ENCODE measurements around the gene CP. TPM values are rescaled to one million over a fixed set of nuclear protein-coding genes. Genes with fewer than 3 reads are reported as not detected.
A peak's percentile ranks its signal among the peaks of the same experiment; 100 is the strongest.

The CP gene
- total and polyA plus RNA-seq, 7 experiments from 2014 or later, result 0.43 to 1.3 (median 0.69) TPM; not detected in 4

- POLR2A ChIA-PET, result no interaction called here
- no peak for DNase-seq
Measured at GRCh38 chr3:149180057-149180573, 41.5 kb downstream of the CP start.

GRCh38 chr3:149179220-149179619, 42.4 kb downstream of the CP start:
- intact Hi-C loops (cut with micrococcal nuclease), result no loop called here
- ATAC-seq (no peak), DNase-seq (no peak)
- peaks cover 0 to 6% (median 4%) of the 10 kb centered on the region in 7 donors for H3K4me1 Mint-ChIP-seq
- H3K36me3 Mint-ChIP-seq, result peaks cover 0 to 13% (median 12%) of the 10 kb centered on the region in 5 donors
- H3K27ac Mint-ChIP-seq, result no peak overlapping the region
- no peaks in the 10 kb centered on the region for H3K27me3 ChIP-seq (ENCODE audit: control insufficient read depth in 2 of 2, insufficient read depth in 2 of 2, low read length in 2 of 2)
- H3K27me3 Mint-ChIP-seq, result no peaks in the 10 kb centered on the region
- H3K4me1 ChIP-seq (ENCODE audit: control insufficient read depth in 2 of 2, insufficient read depth in 2 of 2, low read length in 2 of 2), result no peaks in the 10 kb centered on the region
- no peak overlapping the region for H3K27ac ChIP-seq (ENCODE audit: low read depth, low read length)
- ChIA-PET POLR2A (no interaction called here), CTCF (no interaction called here)
- no peak overlapping the region for H3K4me3 ChIP-seq (ENCODE audit: low read length)
- peaks cover 0 to 5% (median 0%) of the 10 kb centered on the region in 3 experiments for H3K36me3 ChIP-seq (ENCODE audit: control insufficient read depth in 2 of 3, insufficient read depth in 3 of 3, low read length in 3 of 3)
- no peak overlapping the region for H3K4me3 Mint-ChIP-seq
- no peaks in the 10 kb centered on the region for H3K9me3 ChIP-seq (ENCODE audit: control insufficient read depth in 2 of 3, low read length in 3 of 3)
- no peaks in the 10 kb centered on the region for H3K9me3 Mint-ChIP-seq

More at GRCh38 chr3:149180057-149180573, 41.5 kb downstream of the CP start:
- Mint-ChIP-seq H3K9me3 (no peaks in the 10 kb centered on the region), H3K27ac (no peak overlapping the region), H3K4me1 (peaks cover 0 to 2% (median under 1%) of the 10 kb centered on the region in 7 donors), H3K4me3 (no peak overlapping the region), H3K36me3 (peaks cover 3 to 9% (median 7%) of the 10 kb centered on the region in 5 donors), H3K27me3 (peaks cover 0 to 2% (median 0%) of the 10 kb centered on the region in 5 donors)
- Histone ChIP-seq H3K36me3 (ENCODE audit: control insufficient read depth in 2 of 3, insufficient read depth in 3 of 3, low read length in 3 of 3) (peaks cover 0 to under 1% (median 0%) of the 10 kb centered on the region in 3 experiments), H3K27me3 (ENCODE audit: control insufficient read depth in 2 of 2, insufficient read depth in 2 of 2, low read length in 2 of 2) (no peaks in the 10 kb centered on the region), H3K4me3 (ENCODE audit: low read length) (no peak overlapping the region), H3K27ac (ENCODE audit: low read depth, low read length) (no peak overlapping the region), H3K9me3 (ENCODE audit: control insufficient read depth in 2 of 3, low read length in 3 of 3) (no peaks in the 10 kb centered on the region), H3K4me1 (ENCODE audit: control insufficient read depth in 2 of 2, insufficient read depth in 2 of 2, low read length in 2 of 2) (no peaks in the 10 kb centered on the region)
- no peak for ATAC-seq
- intact Hi-C loops (cut with micrococcal nuclease), result no loop called here
- CTCF ChIA-PET, result interaction anchor here (0.7 kb wide), 2 partner anchors 10 to 91 kb away, joined by 3 read pairs; no protein-coding TSS in a partner anchor

GRCh38 chr3:149177122-149177521, 44.5 kb downstream of the CP start:
- peaks cover 0 to 31% (median 21%) of the 10 kb centered on the region in 5 donors for H3K36me3 Mint-ChIP-seq
- intact Hi-C loops (cut with micrococcal nuclease), result no loop called here

GRCh38 chr3:149174901-149175300, 46.7 kb downstream of the CP start:
- CTCF ChIA-PET, result no interaction called here
- peaks cover 0 to 49% (median 31%) of the 10 kb centered on the region in 5 donors for H3K36me3 Mint-ChIP-seq

More at GRCh38 chr3:149177122-149177521, 44.5 kb downstream of the CP start:
- Mint-ChIP-seq H3K27me3 (no peaks in the 10 kb centered on the region), H3K27ac (no peak overlapping the region), H3K4me3 (no peak overlapping the region), H3K4me1 (peaks cover 0 to 10% (median 4%) of the 10 kb centered on the region in 7 donors), H3K9me3 (no peaks in the 10 kb centered on the region)
- POLR2A ChIA-PET, result no interaction called here
- Histone ChIP-seq H3K4me1 (ENCODE audit: control insufficient read depth in 2 of 2, insufficient read depth in 2 of 2, low read length in 2 of 2) (no peaks in the 10 kb centered on the region), H3K36me3 (ENCODE audit: control insufficient read depth in 2 of 3, insufficient read depth in 3 of 3, low read length in 3 of 3) (peaks cover 0 to 5% (median 0%) of the 10 kb centered on the region in 3 experiments), H3K9me3 (ENCODE audit: control insufficient read depth in 2 of 3, low read length in 3 of 3) (no peaks in the 10 kb centered on the region), H3K27ac (ENCODE audit: low read depth, low read length) (no peak overlapping the region), H3K4me3 (ENCODE audit: low read length) (no peak overlapping the region), H3K27me3 (ENCODE audit: control insufficient read depth in 2 of 2, insufficient read depth in 2 of 2, low read length in 2 of 2) (no peaks in the 10 kb centered on the region)
- no peak for ATAC-seq
- CTCF ChIA-PET, result interaction anchor here (1.0 kb wide), 1 partner anchor 14 kb away, joined by 3 read pairs; no protein-coding TSS in a partner anchor
- no peak for DNase-seq

GRCh38 chr3:149170672-149171071, 51.0 kb downstream of the CP start:
- ATAC-seq (no peak), DNase-seq (no peak)
- H3K36me3 Mint-ChIP-seq, result peaks cover 0 to 75% (median 47%) of the 10 kb centered on the region in 5 donors
- H3K4me3 Mint-ChIP-seq, result no peak overlapping the region
- H3K27ac Mint-ChIP-seq, result no peak overlapping the region
- Histone ChIP-seq H3K4me3 (ENCODE audit: low read length) (no peak overlapping the region), H3K27me3 (ENCODE audit: control insufficient read depth in 2 of 2, insufficient read depth in 2 of 2, low read length in 2 of 2) (no peaks in the 10 kb centered on the region), H3K36me3 (ENCODE audit: control insufficient read depth in 2 of 3, insufficient read depth in 3 of 3, low read length in 3 of 3) (peaks cover 13 to 20% (median 13%) of the 10 kb centered on the region in 3 experiments), H3K9me3 (ENCODE audit: control insufficient read depth in 2 of 3, low read length in 3 of 3) (no peaks in the 10 kb centered on the region), H3K27ac (ENCODE audit: low read depth, low read length) (no peak overlapping the region), H3K4me1 (ENCODE audit: control insufficient read depth in 2 of 2, insufficient read depth in 2 of 2, low read length in 2 of 2) (no peaks in the 10 kb centered on the region)
- H3K27me3 Mint-ChIP-seq, result no peaks in the 10 kb centered on the region
- H3K4me1 Mint-ChIP-seq, result peaks cover 0 to 10% (median 4%) of the 10 kb centered on the region in 7 donors
- ChIA-PET CTCF (no interaction called here), POLR2A (interaction anchor here (0.7 kb wide), 1 partner anchor 50 kb away, joined by 3 read pairs; no protein-coding TSS in a partner anchor)
- H3K9me3 Mint-ChIP-seq, result no peaks in the 10 kb centered on the region
- intact Hi-C loops (cut with micrococcal nuclease), result no loop called here

More at GRCh38 chr3:149174901-149175300, 46.7 kb downstream of the CP start:
- Histone ChIP-seq H3K27ac (ENCODE audit: low read depth, low read length) (no peak overlapping the region), H3K9me3 (ENCODE audit: control insufficient read depth in 2 of 3, low read length in 3 of 3) (no peaks in the 10 kb centered on the region), H3K27me3 (ENCODE audit: control insufficient read depth in 2 of 2, insufficient read depth in 2 of 2, low read length in 2 of 2) (no peaks in the 10 kb centered on the region), H3K36me3 (ENCODE audit: control insufficient read depth in 2 of 3, insufficient read depth in 3 of 3, low read length in 3 of 3) (peaks cover 3 to 5% (median 4%) of the 10 kb centered on the region in 3 experiments), H3K4me1 (ENCODE audit: control insufficient read depth in 2 of 2, insufficient read depth in 2 of 2, low read length in 2 of 2) (no peaks in the 10 kb centered on the region), H3K4me3 (ENCODE audit: low read length) (no peak overlapping the region)
- no peak for ATAC-seq
- Mint-ChIP-seq H3K4me1 (peaks cover 0 to 10% (median 4%) of the 10 kb centered on the region in 7 donors), H3K4me3 (no peak overlapping the region), H3K27ac (peak overlapping the region in 1 of 9 donors; percentile 67), H3K27me3 (no peaks in the 10 kb centered on the region), H3K9me3 (no peaks in the 10 kb centered on the region)
- DNase-seq, result no peak
- intact Hi-C loops (cut with micrococcal nuclease), result no loop called here
- POLR2A ChIA-PET, result no interaction called here

- H3K27me3 ChIP-seq (ENCODE audit: control insufficient read depth in 2 of 2, insufficient read depth in 2 of 2, low read length in 2 of 2), result no peaks in the 10 kb centered on the region
- H3K4me1 ChIP-seq (ENCODE audit: control insufficient read depth in 2 of 2, insufficient read depth in 2 of 2, low read length in 2 of 2), result no peaks in the 10 kb centered on the region
- DNase-seq (no peak), ATAC-seq (no peak)
- no peak overlapping the region for H3K27ac ChIP-seq (ENCODE audit: low read depth, low read length)
- POLR2A ChIA-PET, result no interaction called here
- Mint-ChIP-seq H3K4me3 (no peak overlapping the region), H3K4me1 (peaks cover 0 to 5% (median 0%) of the 10 kb centered on the region in 7 donors), H3K27me3 (no peaks in the 10 kb centered on the region), H3K9me3 (no peaks in the 10 kb centered on the region), H3K36me3 (peaks cover 5 to 72% (median 46%) of the 10 kb centered on the region in 5 donors), H3K27ac (no peak overlapping the region)
- no peaks in the 10 kb centered on the region for H3K9me3 ChIP-seq (ENCODE audit: control insufficient read depth in 2 of 3, low read length in 3 of 3)
- CTCF ChIA-PET, result no interaction called here
- intact Hi-C loops (cut with micrococcal nuclease), result no loop called here
- peaks cover 8 to 43% (median 13%) of the 10 kb centered on the region in 3 experiments for H3K36me3 ChIP-seq (ENCODE audit: control insufficient read depth in 2 of 3, insufficient read depth in 3 of 3, low read length in 3 of 3)
- no peak overlapping the region for H3K4me3 ChIP-seq (ENCODE audit: low read length)
Measured at GRCh38 chr3:149167898-149168297, 53.7 kb downstream of the CP start.

GRCh38 chr3:149163066-149163465, 58.6 kb downstream of the CP start:
- H3K9me3 ChIP-seq (ENCODE audit: control insufficient read depth in 2 of 3, low read length in 3 of 3), result no peaks in the 10 kb centered on the region
- peaks cover 0 to 5% (median 0%) of the 10 kb centered on the region in 7 donors for H3K4me1 Mint-ChIP-seq
- DNase-seq (no peak), ATAC-seq (no peak)
- CTCF ChIA-PET, result interaction anchor here (1.4 kb wide), 1 partner anchor 13 kb away, joined by 3 read pairs; no protein-coding TSS in a partner anchor
- H3K27ac Mint-ChIP-seq, result no peak overlapping the region
- H3K36me3 ChIP-seq (ENCODE audit: control insufficient read depth in 2 of 3, insufficient read depth in 3 of 3, low read length in 3 of 3), result peaks cover 6 to 37% (median 8%) of the 10 kb centered on the region in 3 experiments
- no peak overlapping the region for H3K4me3 ChIP-seq (ENCODE audit: low read length)
- intact Hi-C loops (cut with micrococcal nuclease), result no loop called here
- no peak overlapping the region for H3K27ac ChIP-seq (ENCODE audit: low read depth, low read length)
- H3K9me3 Mint-ChIP-seq, result no peaks in the 10 kb centered on the region
- POLR2A ChIA-PET, result no interaction called here
- no peak overlapping the region for H3K4me3 Mint-ChIP-seq
- peaks cover 13 to 56% (median 43%) of the 10 kb centered on the region in 5 donors for H3K36me3 Mint-ChIP-seq
- no peaks in the 10 kb centered on the region for H3K27me3 ChIP-seq (ENCODE audit: control insufficient read depth in 2 of 2, insufficient read depth in 2 of 2, low read length in 2 of 2)
- H3K27me3 Mint-ChIP-seq, result no peaks in the 10 kb centered on the region
- H3K4me1 ChIP-seq (ENCODE audit: control insufficient read depth in 2 of 2, insufficient read depth in 2 of 2, low read length in 2 of 2), result no peaks in the 10 kb centered on the region
